Sigmoid colon (tissue), 4 donors: ENCODE results near the gene APOBEC4.

Source experiments
- EP300 ChIP-seq, 4 donors: sonication (generic); formaldehyde crosslinking; IDR thresholded peaks; one replicate each; pipeline ENCODE4 v1.6.1; 2017; ENCODE audit warnings: antibody characterized with exemption in 4 of 4
- POLR2AphosphoS5 ChIP-seq, 4 donors: sonication (generic); formaldehyde crosslinking; IDR thresholded peaks; one replicate each; pipeline ENCODE4 v1.6.1; 2017; ENCODE audit warnings: antibody characterized with exemption in 4 of 4
- TF ChIP-seq, protein P1 (sequence below), 4 experiments: fragments of 450-650 bp in 3 of 4; fragments of 200-600 bp in 1 of 4; IDR thresholded peaks; one replicate each; pipeline ENCODE4 v1.5.1; 2016 to 2019; ENCODE audit warnings: antibody characterized with exemption in 4 of 4, mild to moderate bottlenecking in 3 of 4, moderate library complexity in 2 of 4

DNA sequence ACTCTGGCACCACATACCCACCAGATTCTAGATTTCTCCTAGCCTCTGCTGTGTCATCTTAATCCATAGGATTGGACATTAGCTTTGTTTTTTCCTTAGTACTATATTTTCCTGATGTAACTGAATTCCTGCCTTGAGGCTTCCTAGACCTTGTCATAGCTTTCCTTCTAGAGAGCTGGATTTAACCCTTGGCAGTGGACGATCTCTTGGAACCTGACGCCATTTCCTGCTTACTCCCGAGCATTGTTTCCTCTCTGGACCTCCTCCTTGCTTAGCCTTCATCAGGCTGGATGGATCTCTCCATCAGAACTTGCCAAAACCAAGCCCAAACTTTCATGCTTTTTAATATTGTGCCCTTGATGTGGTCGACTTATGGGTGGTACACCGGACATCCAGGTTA, 1.5 kb downstream of the APOBEC4 start:
- TF ChIP-seq, protein P1, sequence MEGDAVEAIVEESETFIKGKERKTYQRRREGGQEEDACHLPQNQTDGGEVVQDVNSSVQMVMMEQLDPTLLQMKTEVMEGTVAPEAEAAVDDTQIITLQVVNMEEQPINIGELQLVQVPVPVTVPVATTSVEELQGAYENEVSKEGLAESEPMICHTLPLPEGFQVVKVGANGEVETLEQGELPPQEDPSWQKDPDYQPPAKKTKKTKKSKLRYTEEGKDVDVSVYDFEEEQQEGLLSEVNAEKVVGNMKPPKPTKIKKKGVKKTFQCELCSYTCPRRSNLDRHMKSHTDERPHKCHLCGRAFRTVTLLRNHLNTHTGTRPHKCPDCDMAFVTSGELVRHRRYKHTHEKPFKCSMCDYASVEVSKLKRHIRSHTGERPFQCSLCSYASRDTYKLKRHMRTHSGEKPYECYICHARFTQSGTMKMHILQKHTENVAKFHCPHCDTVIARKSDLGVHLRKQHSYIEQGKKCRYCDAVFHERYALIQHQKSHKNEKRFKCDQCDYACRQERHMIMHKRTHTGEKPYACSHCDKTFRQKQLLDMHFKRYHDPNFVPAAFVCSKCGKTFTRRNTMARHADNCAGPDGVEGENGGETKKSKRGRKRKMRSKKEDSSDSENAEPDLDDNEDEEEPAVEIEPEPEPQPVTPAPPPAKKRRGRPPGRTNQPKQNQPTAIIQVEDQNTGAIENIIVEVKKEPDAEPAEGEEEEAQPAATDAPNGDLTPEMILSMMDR (IDR thresholded peaks at IDR 0.05), result no peak
- TF ChIP-seq EP300 (IDR thresholded peaks at IDR 0.05), result no peak
- TF ChIP-seq POLR2AphosphoS5 (IDR thresholded peaks at IDR 0.05), result no peak
